Stimulated activated CD4-positive, alpha-beta T cell treated with anti-CD3 and anti-CD28 coated beads, Interleukin-1b, Interleukin-23, amount 100 ng/mL, for 24 hours (primary cell): ENCODE results near the gene FBXL12.
"Not testable (repeated sequence)": the region's sequence is repeated elsewhere in the genome, so short reads cannot be mapped to it uniquely, and the experiment has no call there.

Experiments
- DNase-seq, 4 experiments: peaks; one replicate each; pipeline ENCODE4 v3.0.0-alpha.2; 2020; ENCODE audit warnings: low read depth in 4 of 4, low spot score in 1 of 4

FBXL12 gene

DNA sequence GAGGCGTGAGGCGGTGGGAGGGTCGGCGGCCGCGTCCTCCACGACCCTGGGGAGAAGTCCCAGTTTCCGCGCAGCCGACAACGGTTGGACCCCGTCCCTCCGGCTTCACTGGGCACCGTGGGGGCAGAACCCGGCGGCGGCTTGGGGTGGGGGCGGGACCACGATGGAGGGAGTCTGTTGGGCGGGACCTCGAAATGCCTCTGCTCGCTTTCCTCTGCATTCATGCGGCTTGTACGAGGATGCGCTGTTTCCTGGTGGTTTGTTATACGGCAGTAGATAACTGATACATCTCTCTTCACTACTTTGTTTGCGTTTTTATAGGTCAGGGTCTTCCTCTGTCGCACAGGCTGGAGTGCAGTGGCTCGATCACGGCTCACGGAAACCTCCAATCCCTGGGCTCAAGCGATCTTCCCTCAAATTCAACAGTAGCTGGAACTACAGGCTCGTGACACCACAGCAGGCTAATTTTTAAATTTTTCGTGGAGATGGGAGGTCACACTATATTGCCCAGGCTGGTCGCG, 25.7 kb downstream of the FBXL12 start:
- DNase-seq, result peak in 3 of 4 experiments; percentile 29 to 54 (median 40)

DNA sequence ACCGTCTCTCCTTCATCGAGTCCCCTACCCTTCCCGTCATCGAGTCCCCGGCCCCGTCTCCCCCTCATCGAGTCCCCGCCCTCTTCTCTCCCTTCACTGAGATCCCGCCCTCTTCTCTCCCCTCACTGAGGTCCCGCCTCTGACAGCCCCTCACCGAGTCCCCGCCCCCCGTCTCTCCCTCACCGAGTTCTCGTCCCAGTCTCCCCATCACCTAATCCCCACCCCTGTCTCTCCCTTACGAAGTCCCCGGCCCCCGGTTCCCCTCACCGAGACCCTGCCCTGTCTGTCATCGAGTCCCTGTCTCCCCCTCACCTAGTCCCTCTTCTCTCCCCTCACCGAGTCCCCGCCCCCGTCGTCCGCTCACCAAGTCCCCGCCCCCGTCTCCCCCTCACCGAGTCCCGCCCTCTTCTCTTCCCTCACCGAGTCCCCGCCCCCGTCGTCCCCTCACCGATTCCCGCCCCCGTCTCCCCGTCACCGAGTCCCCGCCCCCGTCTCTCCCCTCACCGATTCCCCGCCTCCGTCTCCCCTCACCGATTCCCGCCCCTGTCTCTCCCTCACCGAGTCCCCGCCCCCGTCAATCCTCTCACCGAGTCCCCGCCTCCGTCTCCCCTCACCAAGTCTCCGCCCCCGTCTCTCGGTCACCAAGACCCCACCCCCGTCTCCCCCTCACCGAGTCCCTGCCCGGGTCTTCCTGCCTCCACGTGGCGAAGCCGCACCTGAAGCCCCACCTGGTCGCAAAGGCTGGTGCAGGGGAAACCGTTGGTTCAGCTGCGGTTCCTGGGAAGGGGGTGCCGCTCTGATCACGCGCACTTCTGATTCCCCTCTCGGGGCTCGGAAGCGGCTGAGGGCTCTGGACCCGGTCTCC, 26.4 kb downstream of the FBXL12 start:
- DNase-seq, result peak; percentile 57 to 90 (median 88)

DNA sequence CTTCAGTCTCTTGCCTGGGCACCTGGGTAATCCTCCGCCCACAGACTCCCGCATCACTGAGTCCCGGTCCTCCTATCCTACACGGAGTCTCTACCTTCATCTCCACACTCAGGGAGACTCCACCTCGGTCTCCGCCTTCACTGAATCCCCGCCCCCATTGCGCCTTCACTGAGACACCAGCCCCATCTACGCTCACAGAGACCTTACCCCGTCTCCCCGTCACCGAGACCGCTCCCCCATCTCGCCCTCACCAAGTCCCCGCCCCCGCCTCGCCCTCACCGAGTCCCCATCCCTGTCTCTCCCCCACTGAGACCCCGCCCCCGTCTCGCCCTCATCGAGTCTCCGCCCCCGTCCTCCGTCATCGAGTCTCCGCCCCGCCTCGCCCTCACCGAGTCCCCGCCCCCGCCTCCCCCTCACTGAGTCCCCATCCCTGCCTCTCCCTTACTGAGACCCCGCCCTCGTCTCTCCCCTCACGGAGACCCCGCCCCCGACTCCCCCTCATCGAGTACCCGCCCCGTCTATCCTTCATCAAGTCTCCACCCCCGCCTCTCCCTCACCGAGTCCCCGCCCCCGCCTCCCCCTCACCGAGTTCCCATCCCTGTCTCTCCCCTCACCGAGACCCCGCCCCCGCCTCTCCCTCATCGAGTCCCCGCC, 27.2 kb downstream of the FBXL12 start:
- peak; percentile 68 to 95 (median 83) for DNase-seq

DNA sequence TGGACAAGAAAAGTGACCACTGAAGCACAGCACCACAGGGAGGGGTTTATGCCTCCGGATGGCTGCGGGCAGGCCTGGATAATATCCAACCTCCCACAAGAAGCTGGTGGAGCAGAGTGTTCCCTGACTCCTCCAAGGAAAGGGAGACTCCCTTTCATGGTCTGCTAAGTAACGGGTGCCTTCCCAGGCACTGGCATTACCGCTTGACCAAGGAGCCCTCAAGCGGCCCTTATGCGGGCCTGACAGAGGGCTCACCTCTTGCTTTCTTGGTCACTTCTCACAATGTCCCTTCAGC, 27.9 kb downstream of the FBXL12 start:
- not testable (repeated sequence) for DNase-seq

DNA sequence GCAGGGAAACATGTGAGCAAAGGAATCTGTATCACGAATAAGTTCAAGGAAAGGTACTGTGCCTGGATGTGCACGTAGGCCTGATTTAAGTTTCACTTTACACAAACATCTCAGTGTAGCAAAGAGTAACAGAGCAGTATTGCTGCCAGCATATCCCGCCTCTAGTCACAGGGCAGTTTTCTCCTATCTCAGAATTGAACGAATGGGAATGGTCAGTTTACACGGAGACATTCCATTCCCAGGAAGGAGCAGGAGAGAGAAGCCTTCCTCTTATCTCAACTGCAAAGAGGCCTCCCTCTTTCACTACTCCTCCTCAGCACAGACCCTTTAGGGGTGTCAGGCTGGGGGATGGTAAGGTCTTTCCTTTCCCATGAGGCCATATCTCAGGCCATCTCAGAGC, 29.3 kb downstream of the FBXL12 start:
- DNase-seq, result not testable (repeated sequence)

DNA sequence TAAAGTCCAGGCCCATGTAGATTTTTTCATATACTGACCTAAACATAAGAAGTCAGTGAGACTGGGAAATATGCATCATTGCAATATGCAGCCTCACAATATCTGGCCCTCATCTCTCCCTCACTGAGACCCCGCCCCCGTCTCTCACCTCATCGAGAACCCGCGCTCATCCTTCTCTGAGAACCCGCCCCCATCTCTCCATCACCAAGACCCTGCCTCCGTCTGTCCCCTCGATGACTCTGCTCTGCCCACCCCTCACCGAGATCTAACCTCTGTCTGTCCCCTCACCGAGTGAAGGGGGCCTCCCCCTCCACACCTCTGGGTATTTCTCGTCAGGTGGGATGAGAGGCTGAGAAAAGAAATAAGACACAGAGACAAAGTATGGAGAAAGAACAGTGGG, 29.8 kb downstream of the FBXL12 start:
- no peak for DNase-seq

DNA sequence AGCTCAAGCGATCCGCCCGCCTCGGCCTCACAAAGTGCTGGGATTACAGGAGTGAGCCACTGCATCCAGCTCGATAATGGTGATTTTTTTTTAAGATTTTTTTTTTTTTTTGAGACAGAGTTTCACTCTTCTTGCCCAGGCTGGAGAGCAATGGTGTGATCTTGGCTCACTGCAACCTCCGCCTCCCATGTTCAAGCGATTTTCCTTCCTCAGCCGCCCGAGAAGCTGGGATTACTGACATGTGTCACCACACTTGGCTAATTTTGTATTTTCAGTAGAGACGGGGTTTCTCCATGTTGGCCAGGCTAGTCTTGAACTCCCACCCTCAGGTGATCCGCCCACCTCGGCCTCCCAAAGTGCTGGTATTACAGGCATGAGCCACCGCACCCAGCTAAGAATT, 30.3 kb downstream of the FBXL12 start:
- not testable (repeated sequence) for DNase-seq

DNA sequence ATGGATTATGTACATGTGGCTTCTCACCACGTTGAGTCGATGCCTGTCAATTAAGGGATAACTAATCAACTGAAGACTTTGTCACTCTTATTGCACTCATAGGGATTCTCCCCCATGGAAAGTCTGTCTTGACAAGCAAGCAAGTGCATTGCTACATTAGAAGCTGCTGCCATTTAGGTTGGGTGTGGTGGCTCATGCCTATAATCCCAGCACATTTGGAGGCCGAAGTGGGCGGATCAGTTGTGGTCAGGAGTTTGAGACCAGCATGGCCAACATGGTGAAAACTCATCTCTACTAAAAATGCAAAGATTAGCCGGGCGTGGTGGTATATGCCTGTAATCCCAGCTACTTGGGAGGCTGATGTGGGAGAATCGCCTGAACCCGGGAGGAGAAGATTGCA, 32.1 kb downstream of the FBXL12 start:
- no peak for DNase-seq

DNA sequence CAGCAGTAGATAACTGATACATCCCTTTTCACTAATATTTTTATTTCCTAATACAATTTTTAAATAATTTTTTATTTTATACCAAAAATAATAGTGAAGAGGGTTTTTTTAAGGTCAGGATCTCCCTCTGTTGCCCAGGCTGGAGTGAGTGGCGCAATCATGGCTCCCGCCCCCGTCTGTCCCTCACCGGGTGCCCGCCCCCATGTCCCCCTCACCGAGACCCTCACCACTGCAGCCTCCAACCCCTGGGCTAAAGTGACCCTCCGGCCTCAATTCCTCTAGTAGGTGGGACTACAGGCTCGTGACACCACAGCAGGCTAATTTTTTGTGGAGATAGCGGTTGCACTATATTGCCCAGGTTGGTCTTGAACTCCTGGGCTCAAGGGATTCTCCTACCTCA, 32.5 kb downstream of the FBXL12 start:
- DNase-seq, result no peak

DNA sequence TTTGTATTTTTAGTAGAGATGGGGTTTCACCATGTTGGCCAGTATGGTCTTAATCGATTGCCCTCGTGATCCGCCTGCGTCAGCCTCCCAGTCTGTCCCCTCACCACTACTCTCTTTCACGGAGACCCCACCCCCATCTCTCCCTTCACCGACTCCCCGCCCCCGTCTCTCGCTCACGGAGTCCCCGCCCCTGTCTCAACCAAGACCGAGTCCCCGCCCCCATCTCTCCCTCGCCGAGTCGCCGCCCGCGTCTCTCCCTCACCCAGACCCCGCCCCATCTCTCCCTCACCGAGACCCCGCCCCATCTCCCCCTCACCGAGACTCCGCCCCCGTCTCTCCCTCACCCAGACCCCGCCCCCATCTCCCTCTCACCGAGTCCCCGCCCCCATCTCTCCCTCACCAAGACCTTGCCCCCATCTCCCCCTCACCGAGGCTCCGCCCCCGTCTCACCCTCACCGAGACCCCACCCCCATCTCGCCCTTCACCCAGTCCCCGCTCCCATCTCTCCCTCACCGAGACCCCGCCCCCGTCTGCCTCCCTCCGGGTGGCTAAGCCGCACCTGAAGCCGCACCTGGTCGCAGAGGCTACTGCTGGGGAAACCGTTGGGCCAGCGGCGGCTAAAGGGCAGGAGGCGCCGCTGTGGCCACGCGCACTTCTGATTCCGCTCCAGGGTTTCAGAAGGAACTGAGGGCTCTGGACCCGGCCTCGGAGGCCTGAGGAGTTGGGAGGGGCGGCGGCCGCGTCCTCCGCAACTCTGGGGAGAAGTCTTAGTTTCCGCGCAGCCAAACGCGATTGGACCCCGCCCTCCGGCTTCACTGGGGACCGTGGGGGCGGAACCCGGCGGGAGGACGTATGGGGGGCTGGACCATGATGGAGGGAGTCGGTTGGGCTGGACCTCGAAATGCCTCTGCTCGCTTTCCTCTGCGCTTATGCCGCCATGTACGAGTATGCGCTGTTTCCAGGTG, 33.2 kb downstream of the FBXL12 start:
- peak; percentile 96 to 98 (median 97) for DNase-seq

DNA sequence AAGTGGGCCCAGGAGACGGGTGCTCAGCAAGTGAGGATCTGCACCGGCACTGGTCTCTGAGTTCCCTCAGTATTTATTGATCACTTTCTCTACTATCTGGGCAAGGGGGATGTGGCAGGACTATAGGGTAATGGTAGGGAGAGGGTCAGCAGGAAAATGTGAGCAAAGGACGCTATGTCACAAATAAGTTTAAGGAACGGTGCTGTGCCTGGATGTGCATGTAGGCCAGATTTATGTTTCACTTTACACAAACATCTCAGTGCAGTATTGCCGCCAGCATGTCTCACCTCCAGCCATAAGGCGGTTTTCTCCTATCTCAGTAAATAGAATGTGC, 34.7 kb downstream of the FBXL12 start:
- not testable (repeated sequence) for DNase-seq

DNA sequence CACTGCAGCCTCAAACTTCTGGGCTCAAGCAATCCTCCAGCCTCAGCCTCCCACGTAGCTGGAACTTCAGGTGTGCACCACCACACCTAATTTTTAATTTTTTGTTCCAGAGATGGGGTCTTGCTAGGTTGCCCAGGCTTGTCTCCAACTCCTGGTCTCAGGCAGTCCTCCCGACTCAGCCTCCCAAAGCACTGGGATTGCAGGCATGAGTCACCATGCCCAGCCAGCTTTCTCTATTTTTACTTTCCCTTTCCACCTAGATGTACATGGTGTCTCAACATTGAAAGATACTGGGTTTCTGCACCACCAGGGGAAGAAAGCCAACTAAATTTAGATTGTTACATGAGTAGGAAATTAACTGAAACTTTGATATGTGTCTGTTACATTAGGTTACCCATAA, 36.5 kb downstream of the FBXL12 start:
- DNase-seq, result no peak

DNA sequence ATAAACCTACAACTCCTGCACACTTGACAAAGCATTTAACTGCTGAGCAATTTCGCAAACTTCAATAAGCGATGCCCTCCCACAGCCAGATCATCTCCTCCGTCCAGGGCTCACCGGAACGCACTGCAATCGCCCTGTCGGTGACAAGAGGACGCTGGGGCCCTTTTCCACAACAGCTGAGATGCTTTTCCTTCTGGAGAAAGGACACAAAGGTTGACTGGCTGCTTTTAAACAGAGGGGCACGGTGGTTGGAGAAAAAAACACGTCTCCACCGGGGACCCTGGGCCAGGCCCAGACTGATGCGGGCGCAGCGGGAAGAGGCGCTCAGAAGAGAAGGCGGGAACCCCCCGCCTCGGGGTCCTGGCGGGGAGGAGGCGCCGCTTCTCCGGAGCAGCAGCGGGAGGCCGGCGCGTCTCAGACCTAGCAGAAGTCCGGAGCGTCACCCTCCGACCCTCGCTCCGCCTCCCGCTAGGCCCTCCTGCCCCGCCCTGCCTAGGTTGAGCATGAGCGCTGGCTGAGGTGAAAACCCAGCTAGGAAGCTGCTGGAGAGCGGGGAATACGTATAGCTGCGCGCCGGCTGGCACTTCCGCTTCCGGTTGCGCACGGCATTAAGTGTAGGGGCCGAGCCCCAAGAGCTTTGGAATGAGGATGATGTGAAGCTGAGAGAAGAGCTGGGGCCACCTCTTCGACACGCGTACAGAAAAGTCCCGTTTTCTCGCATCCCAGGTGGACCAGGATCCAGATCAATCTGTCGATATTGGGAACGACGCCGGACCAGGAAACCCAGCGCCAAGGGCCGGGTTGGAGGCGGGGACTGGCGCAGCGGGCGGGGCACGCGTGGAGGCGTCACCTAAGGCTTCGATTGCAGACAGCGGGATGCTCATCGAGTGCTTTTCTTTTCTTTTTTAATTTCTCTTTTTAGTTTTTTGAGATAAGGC, 50.4 kb downstream of the FBXL12 start, which contains the start of gene ZNF846:
TSS of gene ZNF846 (minus strand) at position 564 of the 938 bp plus-strand sequence. CDS start 3,788 bp downstream, outside the sequence.
- peak; percentile 78 to 92 (median 91) for DNase-seq
